K562 (cell line): ENCODE measurements around the gene PTBP3. TPM values are rescaled to one million over a fixed set of nuclear protein-coding genes. Genes with fewer than 3 reads are reported as not detected.

Experiments used
- ATF6 ChIP-seq: sonication (generic); formaldehyde crosslinking; IDR thresholded peaks from 2 replicates; pipeline ENCODE4 v1.4.0; 2020; ENCODE audit warnings: mild to moderate bottlenecking, missing genetic modification reagents
- C11orf30 ChIP-seq: fragments of 450-650 bp; IDR thresholded peaks from 2 replicates; pipeline ENCODE4 v1.6.1; 2016; ENCODE audit warnings: low read depth, mild to moderate bottlenecking
- CREB3 ChIP-seq: fragments of 450-650 bp; conservative IDR thresholded peaks from 2 replicates; pipeline ENCODE4 v1.6.1; 2016; ENCODE audit warnings: missing genetic modification characterization, low read depth, mild to moderate bottlenecking, missing compliant biosample characterization, moderate library complexity
- GATAD2B ChIP-seq: fragments of 450-650 bp; IDR thresholded peaks from 2 replicates; pipeline ENCODE4 v1.6.1; 2017; ENCODE audit warnings: mild to moderate bottlenecking, borderline replicate concordance
- HMGXB4 ChIP-seq: sonication (generic); formaldehyde crosslinking; IDR thresholded peaks from 2 replicates; pipeline ENCODE4 v1.8.1; 2023; ENCODE audit warnings: mild to moderate bottlenecking, missing genetic modification reagents
- HNRNPLL ChIP-seq: fragments of 200-400 bp; formaldehyde crosslinking; IDR thresholded peaks from 2 replicates; pipeline ENCODE4 v1.6.1; 2017; ENCODE audit warnings: low read length, low read depth, mild to moderate bottlenecking; ENCODE audit not compliant: poor library complexity, severe bottlenecking
- JUN ChIP-seq, 2 experiments: sonication (generic) in 1 of 2; formaldehyde crosslinking in 1 of 2; IDR thresholded peaks; 2 replicates each; pipeline versions ENCODE4 v1.6.1 to v1.8.0; 2012 to 2022; ENCODE audit warnings: borderline replicate concordance in 2 of 2, mild to moderate bottlenecking in 2 of 2, improper control_type of control experiment in 1 of 2, low read depth in 1 of 2, low read length in 1 of 2, missing genetic modification reagents in 1 of 2
- KAT2B ChIP-seq: IDR thresholded peaks from one replicate; pipeline ENCODE4 v1.6.1; 2012; ENCODE audit warnings: low read depth, mild to moderate bottlenecking, control low read depth, inconsistent platforms, low read length, moderate library complexity
- MTA1 ChIP-seq: fragments of 450-650 bp; IDR thresholded peaks from 2 replicates; pipeline ENCODE4 v1.6.1; 2017; ENCODE audit warnings: borderline replicate concordance
- NFATC3 ChIP-seq: fragments of 450-650 bp; IDR thresholded peaks from 2 replicates; pipeline ENCODE4 v1.6.1; 2017; ENCODE audit warnings: mild to moderate bottlenecking
- NFIX ChIP-seq: fragments of 250-450 bp; sonication (Bioruptor Pico); IDR thresholded peaks from 2 replicates; pipeline ENCODE4 v1.4.0; 2020; ENCODE audit warnings: low read depth, mild to moderate bottlenecking, moderate library complexity
- PHF8 ChIP-seq: fragments of 200-600 bp; sonication (generic); IDR thresholded peaks from 2 replicates; pipeline ENCODE4 v1.6.1; 2012; ENCODE audit warnings: mixed run types, mild to moderate bottlenecking, inconsistent platforms, low read length, moderate library complexity, borderline replicate concordance
- ZBTB9 ChIP-seq: fragments of 450-650 bp; formaldehyde crosslinking; IDR thresholded peaks from 2 replicates; pipeline ENCODE4 v1.4.0; 2020; ENCODE audit warnings: mild to moderate bottlenecking, moderate library complexity
- ZFX ChIP-seq: sonication (generic); formaldehyde crosslinking; IDR thresholded peaks from 2 replicates; pipeline ENCODE4 v1.8.0; 2022; ENCODE audit warnings: mild to moderate bottlenecking, missing genetic modification reagents, moderate library complexity
- ZNF445 ChIP-seq: fragments of 250-450 bp; sonication (Bioruptor Pico); IDR thresholded peaks from 2 replicates; pipeline ENCODE4 v1.4.0; 2020; ENCODE audit warnings: low read depth, mild to moderate bottlenecking, moderate library complexity
- ZNF449 ChIP-seq: fragments of 250-450 bp; sonication (Bioruptor Pico); IDR thresholded peaks from 2 replicates; pipeline ENCODE4 v1.8.0; 2022; ENCODE audit warnings: moderate library complexity, mild to moderate bottlenecking, inconsistent platforms
- polyA plus RNA-seq, 8 experiments: library from polyadenylated mRNA; depleted of rRNA in 4 of 8; stranded (reverse) in 5 of 8; unstranded in 3 of 8; fragments of >200 nt; fragmentation: Nextera tagmentation in 2 of 8; fragmentation: Illumina TruSeq in 1 of 8; extraction: Ambion mirVana in 2 of 8; extraction: Trizol in 1 of 8; gene quantifications; 2 replicates each; pipeline versions ENCODE4 v1.2.1 to v1.2.3, GENCODE V29; 2011 to 2014; ENCODE audit warnings: inconsistent platforms in 1 of 8, missing spikeins in 1 of 8
- total RNA-seq, 7 experiments: library from RNA; depleted of rRNA in 6 of 7; stranded (reverse); fragments of >200 nt in 6 of 7; fragmentation: Illumina TruSeq in 2 of 7; extraction: Trizol in 2 of 7; gene quantifications; 2 replicates each; pipeline versions ENCODE4 v1.2.1 to v1.2.3, GENCODE V29; 2011 to 2021; ENCODE audit warnings: low replicate concordance in 1 of 7

The PTBP3 gene
- total and polyA plus RNA-seq, 9 of the 15 experiments (the other 6 are each of a cell fraction or from before 2014, with no cell fraction given) = 22.4 to 132 (median 68.0) TPM

- TF ChIP-seq ZNF449 (no peak), ZFX (CRISPR knock-in tag) (peak; percentile 83), ZNF445 (CRISPR knock-in tag) (no peak), ATF6 (CRISPR knock-in tag) (peak; percentile 82; the same call in 1 of the 2 replicates), MTA1 (0 out of 2 replicates have a peak, but pooled peaks have one; percentile 44), HNRNPLL (peak; percentile 78), JUN (IDR thresholded peaks at IDR 0.05; ENCODE audit: borderline replicate concordance, low read depth, low read length) (peak; percentile 17; the same call in 1 of the 2 replicates), JUN (CRISPR knock-in tag; IDR thresholded peaks at IDR 0.05; ENCODE audit: borderline replicate concordance) (no peak), C11orf30 (no peak), GATAD2B (0 out of 2 replicates have a peak, but pooled peaks have one; percentile 24), CREB3 (tag) (0 out of 2 replicates have a peak, but pooled peaks have one; percentile 18), PHF8 (peak; percentile 91), KAT2B (no peak), NFIX (CRISPR knock-in tag) (peak; percentile 31; the same call in 1 of the 2 replicates), ZBTB9 (CRISPR knock-in tag) (peak; percentile 83; the same call in 1 of the 2 replicates), NFATC3 (no peak), HMGXB4 (CRISPR knock-in tag) (0 out of 2 replicates have a peak, but pooled peaks have one; percentile 16)
Observed at GRCh38 chr9:112379177-112380101, 46.0 kb upstream of the PTBP3 start (continued).
